GM19468 (cell line): ENCODE data around the gene CCDC3.

Experiments used
- ATAC-seq: cut with Tn5 transposase; IDR thresholded peaks from one replicate; pipeline ENCODE4 v1.9.1; 2021; ENCODE audit warnings: mild to moderate bottlenecking, moderate library complexity, moderate number of reproducible peaks; ENCODE audit not compliant: unreplicated experiment; ENCODE audit errors: extremely low read depth

Gene CCDC3

DNA sequence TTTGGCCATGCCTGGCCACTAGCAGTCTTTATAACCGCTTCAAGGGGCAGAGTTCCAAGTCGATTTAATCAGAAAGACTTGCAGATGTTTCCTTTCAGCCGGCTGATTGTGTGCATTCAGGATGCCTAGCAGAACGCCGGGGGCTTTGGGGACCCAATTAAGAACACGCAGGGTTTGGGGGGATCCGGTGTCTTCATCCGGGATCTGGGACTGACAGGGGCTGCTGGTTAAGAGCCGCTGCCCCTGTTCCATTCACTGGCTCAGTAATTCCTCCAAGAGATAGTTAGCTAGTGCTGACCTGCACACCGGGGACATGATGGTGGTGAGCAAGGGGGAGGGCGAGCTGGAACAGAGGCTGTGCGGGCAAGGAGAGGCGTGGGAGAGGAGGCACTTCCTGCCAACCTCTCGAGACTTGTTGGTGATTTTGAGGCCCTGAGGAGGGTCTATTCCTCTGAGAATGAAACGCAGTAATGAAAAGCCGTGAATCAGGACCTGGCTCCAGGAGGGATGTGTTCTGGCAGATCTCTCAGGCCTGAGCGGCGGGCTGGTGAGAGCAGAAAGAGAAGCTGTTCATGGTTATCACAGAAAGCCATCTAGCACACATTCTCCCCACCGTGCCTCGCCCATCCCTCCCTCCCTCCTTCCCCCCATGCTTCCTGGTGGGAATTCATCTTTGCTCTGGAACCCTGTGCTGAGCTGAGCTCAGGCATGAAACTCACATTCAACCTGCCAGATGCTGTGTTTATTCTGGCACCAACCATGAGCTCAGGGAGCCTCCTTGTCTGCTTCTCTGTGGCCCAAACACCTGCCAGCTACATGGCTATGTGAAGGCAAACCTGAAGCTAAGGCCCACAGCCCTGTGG lies 152.0 kb downstream of the CCDC3 start:
- no peak for ATAC-seq

DNA sequence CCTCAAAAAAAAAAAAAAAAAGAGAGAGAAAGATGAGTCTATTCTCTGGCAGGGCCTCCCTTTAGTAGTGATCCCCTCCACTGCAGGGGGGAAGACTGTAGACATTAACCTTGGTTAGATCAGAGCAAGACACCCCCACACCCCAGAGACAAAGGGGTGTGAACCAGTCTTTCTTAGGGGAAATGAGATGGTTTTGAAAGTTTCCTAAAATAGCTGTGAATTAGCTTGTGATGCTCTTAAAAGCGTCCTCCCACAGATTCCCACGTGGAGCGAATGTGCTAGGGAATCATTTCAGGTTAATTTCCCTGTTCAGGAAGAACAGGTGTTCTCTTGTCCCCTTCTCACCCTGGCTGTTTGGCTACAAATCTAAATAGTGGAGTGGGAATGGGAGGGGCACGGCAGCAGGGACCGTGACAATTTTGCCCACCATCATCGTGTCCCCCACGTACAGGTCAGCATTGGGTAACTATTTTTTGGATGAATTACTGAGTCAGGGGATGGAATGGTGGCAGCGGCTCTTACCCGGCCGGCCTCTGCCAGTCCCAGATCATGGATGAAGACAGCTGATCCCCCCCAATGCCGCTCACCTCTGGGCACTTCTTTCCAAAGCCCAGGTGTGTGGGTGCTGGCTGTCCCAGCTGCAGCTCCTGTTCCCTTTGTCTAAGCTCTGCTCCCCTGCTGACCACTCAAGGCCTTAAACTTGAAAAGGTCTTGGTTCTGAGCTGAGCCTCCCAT lies 152.9 kb downstream of the CCDC3 start:
- ATAC-seq, result no peak

DNA sequence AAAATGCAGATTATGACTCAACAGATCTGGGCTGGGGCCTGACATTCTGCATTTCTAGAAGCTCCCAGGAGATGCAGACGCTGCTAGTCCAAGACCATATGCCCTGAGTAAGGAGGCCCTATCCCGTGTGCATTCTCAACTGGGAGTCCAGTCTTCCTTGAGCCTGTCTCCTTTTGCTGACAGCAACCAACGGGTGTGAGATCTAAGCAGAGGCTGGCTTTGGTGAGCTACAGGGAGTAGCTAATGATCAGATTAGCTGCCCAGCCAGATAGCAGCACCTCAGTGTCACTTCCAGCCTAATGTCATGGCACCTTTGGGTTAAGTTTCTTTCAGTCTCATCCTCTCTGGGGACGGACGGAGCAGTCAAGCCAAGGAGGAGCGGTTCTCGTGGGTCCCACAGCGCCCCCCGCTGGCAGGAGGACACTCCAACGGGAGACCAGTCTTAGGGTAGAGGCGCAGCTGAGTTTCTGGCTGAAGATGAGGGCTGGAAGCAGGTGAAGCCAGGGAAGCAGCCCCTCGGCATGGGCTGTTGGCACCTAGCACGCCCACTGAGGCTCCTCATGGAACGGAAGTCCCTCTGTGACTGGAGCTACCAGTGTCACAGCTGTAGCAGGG lies 154.0 kb downstream of the CCDC3 start:
- no peak for ATAC-seq

DNA sequence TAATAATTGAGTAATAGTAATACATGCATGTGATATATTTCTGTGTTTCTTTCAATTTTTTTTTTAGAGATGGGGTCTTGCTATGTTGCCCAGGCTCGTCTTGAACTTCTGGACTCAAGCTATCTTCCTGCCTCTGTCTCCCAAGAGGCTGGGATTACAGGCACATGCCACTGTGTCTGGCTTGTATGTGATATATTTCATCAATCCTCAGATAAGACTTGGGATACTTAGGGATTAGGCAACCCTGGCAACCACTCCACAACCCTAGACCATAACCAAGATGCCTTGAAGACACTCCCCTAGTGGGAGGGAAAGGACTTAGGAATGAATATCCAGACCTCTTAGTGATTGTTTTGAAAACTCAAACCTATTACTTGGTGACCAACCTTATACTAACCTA lies 154.8 kb downstream of the CCDC3 start:
- ATAC-seq, result no peak
